HEK293 (cell line): Measurements from ENCODE around the gene NSMCE4A.
"Not testable (repeated sequence)": the region's sequence is repeated elsewhere in the genome, so short reads cannot be mapped to it uniquely, and the experiment has no call there.

Experiments used
- ATF2 ChIP-seq: fragments of 450-650 bp; formaldehyde crosslinking; IDR thresholded peaks from 2 replicates; pipeline ENCODE4 v1.5.1; 2016; ENCODE audit warnings: missing biosample characterization, missing genetic modification characterization, low read depth
- CTCF ChIP-seq: fragments of 450-650 bp; formaldehyde crosslinking; IDR thresholded peaks from 2 replicates; pipeline ENCODE4 v1.5.1; 2016; ENCODE audit warnings: missing biosample characterization, missing genetic modification characterization
- GLI4 ChIP-seq: fragments of 450-650 bp; formaldehyde crosslinking; IDR thresholded peaks from 2 replicates; pipeline ENCODE4 v1.5.1; 2016; ENCODE audit warnings: missing biosample characterization, missing genetic modification characterization
- PBX3 ChIP-seq: sonication (generic); formaldehyde crosslinking; IDR thresholded peaks from 2 replicates; pipeline ENCODE4 v1.8.1; 2022; ENCODE audit warnings: mild to moderate bottlenecking, moderate library complexity, missing genetic modification reagents
- PRDM1 ChIP-seq: fragments of 450-650 bp; formaldehyde crosslinking; IDR thresholded peaks from 2 replicates; pipeline ENCODE4; 2016; ENCODE audit warnings: missing biosample characterization, missing genetic modification characterization
- SALL2 ChIP-seq: fragments of 450-650 bp; formaldehyde crosslinking; IDR thresholded peaks from 2 replicates; pipeline ENCODE4 v1.5.0; 2017; ENCODE audit warnings: missing biosample characterization, mild to moderate bottlenecking, missing genetic modification characterization, borderline replicate concordance
- TRIM28 ChIP-seq: IDR thresholded peaks from 2 replicates; pipeline ENCODE4 v1.6.1; 2011; ENCODE audit warnings: low read length, control low read depth, borderline replicate concordance
- ZNF121 ChIP-seq: fragments of 450-650 bp; formaldehyde crosslinking; IDR thresholded peaks from 2 replicates; pipeline ENCODE4 v1.5.1; 2016; ENCODE audit warnings: missing biosample characterization, missing genetic modification characterization
- ZNF362 ChIP-seq: fragments of 450-650 bp; formaldehyde crosslinking; IDR thresholded peaks from 2 replicates; pipeline ENCODE4 v1.5.1; 2016; ENCODE audit warnings: missing biosample characterization, missing genetic modification characterization
- ZNF423 ChIP-seq: fragments of 450-650 bp; formaldehyde crosslinking; IDR thresholded peaks from 2 replicates; pipeline ENCODE4 v1.5.1; 2016; ENCODE audit warnings: missing biosample characterization, missing genetic modification characterization
- ZNF544 ChIP-seq: fragments of 450-650 bp; formaldehyde crosslinking; IDR thresholded peaks from 2 replicates; pipeline ENCODE4 v1.5.0; 2017; ENCODE audit warnings: missing biosample characterization, missing genetic modification characterization
- ZNF561 ChIP-seq: fragments of 450-650 bp; IDR thresholded peaks from 2 replicates; pipeline ENCODE4 v1.5.1; 2018; ENCODE audit warnings: missing biosample characterization, missing genetic modification characterization, borderline replicate concordance
- ZNF580 ChIP-seq: fragments of 450-650 bp; formaldehyde crosslinking; IDR thresholded peaks from 2 replicates; pipeline ENCODE4 v1.5.1; 2016; ENCODE audit warnings: missing biosample characterization, missing genetic modification characterization

GRCh38 chr10:122017926-122018325 lies 42.9 kb upstream of the NSMCE4A start:
- TF ChIP-seq CTCF (tag by site-specific recombination); ZNF362 (tag by site-specific recombination); SALL2; ATF2; ZNF423 (tag by site-specific recombination); ZNF121; ZNF580 (tag by site-specific recombination); ZNF561 (tag by site-specific recombination); GLI4 (tag by site-specific recombination); PRDM1; PBX3; ZNF544 (tag by site-specific recombination); TRIM28: not testable (repeated sequence)
